Natural killer cell (primary cell): ENCODE measurements around the gene MICAL2. TPM values are rescaled to one million over a fixed set of nuclear protein-coding genes. Genes with fewer than 3 reads are reported as not detected.

Source experiments
- ATAC-seq, 3 donors: fragments of 150-1000 bp in 2 of 3; fragments of 200-7000 bp in 1 of 3; cut with Tn5 transposase; 1 replicate in 1 of 3; 2 replicates in 2 of 3; pipeline ENCODE4 v1.10.0; 2021; ENCODE audit warnings: mild to moderate bottlenecking in 2 of 3, moderate library complexity in 2 of 3
- DNase-seq, 2 donors: peaks; one replicate each; pipeline versions ENCODE4 v3.0.0 to v3.0.0-alpha.2; 2013 to 2021; ENCODE audit warnings: mixed read lengths in 1 of 2
- H3K27ac ChIP-seq: one replicate; pipeline ENCODE4 v1.5.1; 2013; ENCODE audit warnings: mild to moderate bottlenecking, low read length
- H3K27me3 ChIP-seq: one replicate; pipeline ENCODE4 v1.6.1; 2013; ENCODE audit warnings: low read length; ENCODE audit not compliant: control insufficient read depth, insufficient read depth
- H3K36me3 ChIP-seq: one replicate; pipeline ENCODE4 v1.6.1; 2013; ENCODE audit warnings: low read length; ENCODE audit not compliant: control insufficient read depth, insufficient read depth
- H3K4me1 ChIP-seq: one replicate; pipeline ENCODE4 v1.6.1; 2013; ENCODE audit warnings: low read length; ENCODE audit not compliant: control insufficient read depth, insufficient read depth
- H3K4me3 ChIP-seq: one replicate; pipeline ENCODE4 v1.5.1; 2013; ENCODE audit warnings: low read length
- H3K9me3 ChIP-seq: one replicate; pipeline ENCODE4 v1.6.1; 2013; ENCODE audit warnings: low read length; ENCODE audit not compliant: control insufficient read depth, insufficient read depth
- H3K27ac Mint-ChIP-seq, 2 donors: one replicate each; pipeline ENCODE4 v1.8.0; 2022; ENCODE audit warnings: mild to moderate bottlenecking in 2 of 2, mixed read lengths in 2 of 2, moderate library complexity in 1 of 2
- H3K27me3 Mint-ChIP-seq, 2 donors: one replicate each; pipeline ENCODE4 v1.8.0; 2022; ENCODE audit warnings: low read depth in 2 of 2, mixed read lengths in 2 of 2
- H3K36me3 Mint-ChIP-seq: one replicate; pipeline ENCODE4 v1.8.0; 2022; ENCODE audit warnings: mixed read lengths
- H3K4me1 Mint-ChIP-seq, 2 donors: one replicate each; pipeline ENCODE4 v1.8.0; 2022; ENCODE audit warnings: mixed read lengths in 2 of 2
- H3K4me3 Mint-ChIP-seq: one replicate; pipeline ENCODE4 v1.8.0; 2022; ENCODE audit warnings: mild to moderate bottlenecking, moderate library complexity, mixed read lengths
- H3K9me3 Mint-ChIP-seq, 2 donors: one replicate each; pipeline ENCODE4 v1.8.0; 2022; ENCODE audit warnings: mixed read lengths in 2 of 2
- WGBS: methylation state at CpG from one replicate; pipeline ENCODE4 v1.1.7; 2013; ENCODE audit warnings: missing lambda C conversion rate; ENCODE audit not compliant: insufficient coverage; 5-methylcytosine and 5-hydroxymethylcytosine counted together
- intact Hi-C: fragments of 100-400 bp; cut with micrococcal nuclease; formaldehyde crosslinking; loops from one replicate; pipeline ENCODE4 v1.14.2; 2022
- total RNA-seq, 4 donors: library from RNA; stranded (reverse); fragments of 120-200 nt in 1 of 4; gene quantifications; one replicate each; pipeline versions ENCODE4 v1.2.3 to v1.2.4, GENCODE V29; 2013 to 2022
- TF ChIP-seq, protein P1 (sequence below): fragments of 200-600 bp; IDR thresholded peaks from one replicate; pipeline ENCODE4 v1.8.0; 2022; ENCODE audit warnings: antibody characterized with exemption

The MICAL2 gene
- total RNA-seq, 3 donors from 2014 or later (not counting 1 experiment from before 2014, with no cell fraction given): 54.6 to 68.6 (median 57.4) TPM

DNA sequence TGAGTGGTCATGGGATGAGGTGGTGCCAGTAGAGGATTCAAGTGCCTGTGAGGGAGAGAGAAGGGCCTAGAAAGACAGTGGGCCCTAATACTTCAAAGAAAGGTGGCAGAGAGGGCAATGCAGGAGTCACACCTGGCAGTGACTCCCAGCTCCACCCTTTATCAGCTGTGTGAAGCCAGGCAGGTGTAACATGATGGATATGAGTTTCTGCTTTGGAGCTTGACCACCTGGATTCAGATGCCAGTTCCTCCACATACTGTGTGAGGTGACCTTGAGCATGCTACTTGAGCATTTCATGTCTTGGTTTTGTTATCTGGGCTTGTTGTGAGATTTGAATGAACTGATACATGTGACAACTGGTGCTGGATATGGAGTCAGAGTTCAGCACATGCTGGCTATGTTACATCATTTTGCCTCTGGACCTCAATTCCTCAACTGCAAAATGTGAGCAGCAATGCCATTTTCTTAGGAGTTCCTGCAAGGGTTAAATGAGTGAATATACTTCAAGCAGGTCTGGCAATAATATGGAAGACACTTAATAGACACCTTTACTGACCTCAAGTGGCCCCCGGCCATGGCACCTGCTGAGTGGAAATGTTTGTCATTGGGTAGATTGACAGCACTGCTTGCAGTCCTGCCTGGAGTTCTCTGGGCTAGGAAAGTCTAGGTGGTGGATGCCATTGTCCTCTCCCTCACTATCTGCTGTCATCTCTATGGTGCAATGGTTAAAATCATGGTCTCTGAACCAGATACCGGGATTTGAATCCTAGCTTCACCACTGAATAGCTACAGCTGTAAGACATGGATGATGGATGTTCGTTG, 83.3 kb downstream of the MICAL2 start:
- Mint-ChIP-seq H3K27me3 (no peaks in the 10 kb centered on the region), H3K4me1 (peaks cover 48 to 49% of the 10 kb centered on the region in 2 donors), H3K9me3 (no peaks in the 10 kb centered on the region), H3K27ac (peak overlapping the region in 1 of 2 donors; percentile 86), H3K4me3 (no peak overlapping the region), H3K36me3 (no peaks in the 10 kb centered on the region)
- no peaks in the 10 kb centered on the region for H3K9me3 ChIP-seq
- H3K36me3 ChIP-seq: peaks cover 3% of the 10 kb centered on the region
- intact Hi-C loops: no loop called here
- WGBS: 100% methylated on average over 3 of the region's 3 CpGs
- TF ChIP-seq, protein P1, sequence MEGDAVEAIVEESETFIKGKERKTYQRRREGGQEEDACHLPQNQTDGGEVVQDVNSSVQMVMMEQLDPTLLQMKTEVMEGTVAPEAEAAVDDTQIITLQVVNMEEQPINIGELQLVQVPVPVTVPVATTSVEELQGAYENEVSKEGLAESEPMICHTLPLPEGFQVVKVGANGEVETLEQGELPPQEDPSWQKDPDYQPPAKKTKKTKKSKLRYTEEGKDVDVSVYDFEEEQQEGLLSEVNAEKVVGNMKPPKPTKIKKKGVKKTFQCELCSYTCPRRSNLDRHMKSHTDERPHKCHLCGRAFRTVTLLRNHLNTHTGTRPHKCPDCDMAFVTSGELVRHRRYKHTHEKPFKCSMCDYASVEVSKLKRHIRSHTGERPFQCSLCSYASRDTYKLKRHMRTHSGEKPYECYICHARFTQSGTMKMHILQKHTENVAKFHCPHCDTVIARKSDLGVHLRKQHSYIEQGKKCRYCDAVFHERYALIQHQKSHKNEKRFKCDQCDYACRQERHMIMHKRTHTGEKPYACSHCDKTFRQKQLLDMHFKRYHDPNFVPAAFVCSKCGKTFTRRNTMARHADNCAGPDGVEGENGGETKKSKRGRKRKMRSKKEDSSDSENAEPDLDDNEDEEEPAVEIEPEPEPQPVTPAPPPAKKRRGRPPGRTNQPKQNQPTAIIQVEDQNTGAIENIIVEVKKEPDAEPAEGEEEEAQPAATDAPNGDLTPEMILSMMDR: no peak
- no peaks in the 10 kb centered on the region for H3K27me3 ChIP-seq
- DNase-seq: no peak
- no peak for ATAC-seq
- H3K4me3 ChIP-seq: no peak overlapping the region
- peaks cover 28% of the 10 kb centered on the region for H3K4me1 ChIP-seq
- H3K27ac ChIP-seq: no peak overlapping the region

GRCh38 chr11:12195768-12196167, 85.4 kb downstream of the MICAL2 start:
- peak overlapping the region; percentile 81 for H3K27ac ChIP-seq
- TF ChIP-seq, protein P1: no peak
- intact Hi-C loops: loop anchor here (2.0 kb wide), 1 partner anchor 41 kb away; no protein-coding TSS in a partner anchor
- peaks cover 5% of the 10 kb centered on the region for H3K36me3 ChIP-seq
- H3K4me3 Mint-ChIP-seq: peak overlapping the region; percentile 89
- peak overlapping the region; percentile 86 to 90 for H3K27ac Mint-ChIP-seq
- no peaks in the 10 kb centered on the region for H3K27me3 ChIP-seq
- peak overlapping the region; percentile 26 for H3K4me3 ChIP-seq
- WGBS: 32% methylated on average over 5 of the region's 5 CpGs
- H3K36me3 Mint-ChIP-seq: no peaks in the 10 kb centered on the region
- H3K9me3 Mint-ChIP-seq: no peaks in the 10 kb centered on the region
- peak; percentile 83 to 92 (median 85) for ATAC-seq
- peaks cover 48 to 56% of the 10 kb centered on the region in 2 donors for H3K4me1 Mint-ChIP-seq
- H3K9me3 ChIP-seq: no peaks in the 10 kb centered on the region
- no peaks in the 10 kb centered on the region for H3K27me3 Mint-ChIP-seq
- peaks cover 48% of the 10 kb centered on the region for H3K4me1 ChIP-seq
- DNase-seq: peak; percentile 24 to 82

DNA sequence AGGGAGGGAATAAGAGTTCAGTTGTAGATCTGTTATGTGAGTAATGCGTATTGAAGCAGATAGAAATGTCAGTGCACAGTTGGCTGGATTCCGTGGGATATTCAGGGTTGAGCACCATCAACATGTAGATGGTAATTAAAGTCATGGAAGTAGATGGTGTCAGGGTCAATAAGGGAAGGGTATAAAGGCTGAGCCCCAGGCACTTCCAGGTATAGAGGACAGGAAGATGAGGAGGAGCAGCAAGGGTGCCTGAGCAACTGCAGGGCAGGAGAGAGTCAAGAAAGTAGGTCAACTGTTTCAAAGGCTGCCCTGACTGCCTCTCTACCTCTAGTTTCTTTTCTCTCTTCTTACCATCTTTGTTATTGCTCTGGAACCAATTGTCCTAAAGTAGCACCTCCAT, 85.9 kb downstream of the MICAL2 start:
- Histone ChIP-seq H3K27ac (peak overlapping the region; percentile 81), H3K27me3 (no peaks in the 10 kb centered on the region), H3K36me3 (peaks cover 5% of the 10 kb centered on the region), H3K9me3 (no peaks in the 10 kb centered on the region), H3K4me1 (peaks cover 48% of the 10 kb centered on the region), H3K4me3 (peak overlapping the region; percentile 26)
- TF ChIP-seq, protein P1: no peak
- Mint-ChIP-seq H3K27ac (peak overlapping the region; percentile 86 to 90), H3K36me3 (no peaks in the 10 kb centered on the region), H3K4me3 (peak overlapping the region; percentile 89), H3K9me3 (no peaks in the 10 kb centered on the region), H3K4me1 (peaks cover 48 to 56% of the 10 kb centered on the region in 2 donors), H3K27me3 (no peaks in the 10 kb centered on the region)
- DNase-seq (peak in 1 of 2 donors; percentile 61), ATAC-seq (peak; percentile 40 to 54 (median 48))
- intact Hi-C loops: loop anchor here (2.0 kb wide), 1 partner anchor 40 kb away; no protein-coding TSS in a partner anchor
- 75% methylated on average over 2 of the region's 2 CpGs for WGBS
